DMS153 (cell line): ENCODE measurements around the gene PHOX2B.
"Not testable (repeated sequence)": the region's sequence is repeated elsewhere in the genome, so short reads cannot be mapped to it uniquely, and the experiment has no call there.

Experiments
- DNase-seq: peaks from one replicate; lab custom pipeline; 2025; lab: John Stamatoyannopoulos, UW

PHOX2B gene

DNA sequence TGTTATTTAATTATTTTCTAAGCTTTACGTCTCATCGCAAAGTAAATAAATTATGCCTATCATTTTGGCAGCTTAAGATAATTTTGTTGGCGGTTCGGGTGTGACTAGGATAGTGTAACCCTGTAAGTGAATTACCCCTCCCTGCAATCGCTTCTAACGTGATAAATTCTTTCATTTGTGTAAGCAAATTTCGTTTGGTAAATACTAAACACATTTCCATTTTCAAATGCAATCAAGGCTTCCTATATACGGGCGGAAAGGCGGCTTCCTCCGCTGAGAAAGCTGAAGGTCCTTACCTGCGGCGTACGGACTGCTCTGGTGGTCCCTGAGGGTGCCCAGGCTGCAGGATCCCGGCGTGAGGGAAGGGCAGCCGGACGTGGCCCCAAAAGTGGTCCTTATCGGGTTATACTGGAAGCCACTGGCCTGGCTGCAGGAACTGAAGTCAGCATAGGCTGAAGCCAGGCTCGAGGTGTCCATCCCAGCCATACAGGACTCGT is 403 bp downstream of the PHOX2B start:
- no peak for DNase-seq

DNA sequence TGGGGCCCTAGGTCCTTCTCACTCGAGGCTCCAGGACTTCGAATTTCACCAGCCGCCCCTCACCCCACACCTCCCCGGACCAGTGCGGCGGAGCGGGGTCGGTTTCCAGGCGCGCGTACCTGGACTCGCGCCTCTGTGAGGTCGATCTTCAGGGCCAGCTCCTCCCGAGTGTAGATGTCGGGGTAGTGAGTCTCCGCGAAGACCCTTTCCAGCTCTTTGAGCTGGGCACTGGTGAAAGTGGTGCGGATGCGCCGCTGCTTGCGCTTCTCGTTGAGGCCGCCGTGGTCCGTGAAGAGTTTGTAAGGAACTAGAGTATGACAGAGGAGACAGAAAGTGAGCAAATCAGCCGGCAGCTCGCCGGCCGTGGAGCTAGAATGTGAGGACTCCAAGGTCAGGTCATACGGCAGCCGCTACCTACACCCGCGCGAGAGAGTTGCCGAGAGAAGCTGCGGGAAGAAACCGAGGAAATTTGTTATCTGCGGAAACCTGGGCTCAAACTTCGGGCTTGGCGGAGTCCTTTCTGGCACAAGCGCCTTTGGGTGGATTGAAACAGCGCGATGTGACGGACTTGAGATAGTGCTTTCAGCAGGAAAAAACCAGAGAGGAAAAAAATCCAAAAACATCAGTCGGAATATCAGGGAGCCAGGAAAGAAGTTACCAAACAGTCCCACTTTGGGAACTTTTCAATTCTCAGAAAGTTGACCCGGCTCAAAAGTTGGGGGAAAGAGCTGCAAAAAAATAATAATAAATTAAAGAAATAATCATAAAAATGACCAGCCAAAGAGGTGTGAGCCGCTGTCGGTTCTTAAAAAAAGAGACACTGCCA is 1.1 kb downstream of the PHOX2B start:
- DNase-seq, result no peak

DNA sequence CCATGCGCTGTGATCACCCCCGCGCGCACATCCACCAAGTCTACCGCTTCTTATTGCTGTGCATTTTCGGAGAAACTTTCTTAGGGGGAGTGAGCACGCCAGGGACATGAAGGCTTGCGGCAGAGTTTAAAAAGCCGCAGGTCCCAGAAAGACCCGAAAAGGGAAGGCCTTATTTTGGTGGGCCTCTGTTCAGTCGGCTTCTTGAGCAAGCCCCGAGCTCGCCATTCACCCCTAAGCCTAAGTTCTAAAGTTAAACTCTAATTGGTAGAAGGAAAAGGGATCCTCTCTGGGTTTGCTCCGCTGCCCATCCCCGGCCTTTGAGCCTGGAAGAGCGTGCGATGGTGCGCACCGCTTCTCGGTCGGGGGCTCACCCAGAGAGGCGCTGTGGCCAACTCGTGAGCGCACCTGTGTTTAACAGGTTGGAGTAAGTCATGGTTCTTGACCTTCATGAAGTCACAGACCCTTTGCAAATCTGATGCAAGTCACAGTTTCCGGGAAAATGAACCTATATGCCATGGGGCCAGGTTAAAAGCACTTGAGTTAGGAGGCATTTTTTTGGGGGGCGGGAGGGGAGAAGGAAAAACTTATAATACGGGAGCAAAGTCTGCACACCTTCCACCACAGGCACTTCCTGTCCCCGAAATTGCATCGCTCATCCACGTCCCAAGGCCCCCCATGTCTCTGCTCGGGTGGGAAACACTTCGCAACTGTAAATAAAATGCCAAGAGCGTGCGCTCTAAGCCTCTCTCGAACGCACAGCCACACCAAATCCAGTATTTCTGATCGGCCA is 1.9 kb downstream of the PHOX2B start:
- DNase-seq, result no peak

DNA sequence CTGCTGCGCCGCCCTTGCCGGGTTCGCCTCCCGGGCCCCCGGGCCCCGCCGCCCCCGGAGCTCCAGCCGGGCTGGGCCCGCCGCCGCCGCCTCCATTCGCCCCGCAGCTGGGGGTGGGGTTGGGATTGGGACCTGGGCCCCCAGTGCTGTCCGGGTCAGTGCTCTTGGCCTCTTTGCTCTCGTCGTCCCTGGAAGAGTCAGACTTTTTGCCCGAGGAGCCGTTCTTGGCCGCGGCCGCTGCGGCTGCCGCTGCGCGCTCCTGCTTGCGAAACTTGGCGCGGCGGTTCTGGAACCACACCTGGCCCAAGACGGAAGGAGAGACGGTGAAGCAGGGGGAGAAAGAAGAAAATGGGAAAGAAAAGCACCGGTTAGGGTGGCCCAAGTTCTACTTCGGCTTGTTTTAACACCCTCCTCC is 2.5 kb downstream of the PHOX2B start:
- DNase-seq, result no peak

DNA sequence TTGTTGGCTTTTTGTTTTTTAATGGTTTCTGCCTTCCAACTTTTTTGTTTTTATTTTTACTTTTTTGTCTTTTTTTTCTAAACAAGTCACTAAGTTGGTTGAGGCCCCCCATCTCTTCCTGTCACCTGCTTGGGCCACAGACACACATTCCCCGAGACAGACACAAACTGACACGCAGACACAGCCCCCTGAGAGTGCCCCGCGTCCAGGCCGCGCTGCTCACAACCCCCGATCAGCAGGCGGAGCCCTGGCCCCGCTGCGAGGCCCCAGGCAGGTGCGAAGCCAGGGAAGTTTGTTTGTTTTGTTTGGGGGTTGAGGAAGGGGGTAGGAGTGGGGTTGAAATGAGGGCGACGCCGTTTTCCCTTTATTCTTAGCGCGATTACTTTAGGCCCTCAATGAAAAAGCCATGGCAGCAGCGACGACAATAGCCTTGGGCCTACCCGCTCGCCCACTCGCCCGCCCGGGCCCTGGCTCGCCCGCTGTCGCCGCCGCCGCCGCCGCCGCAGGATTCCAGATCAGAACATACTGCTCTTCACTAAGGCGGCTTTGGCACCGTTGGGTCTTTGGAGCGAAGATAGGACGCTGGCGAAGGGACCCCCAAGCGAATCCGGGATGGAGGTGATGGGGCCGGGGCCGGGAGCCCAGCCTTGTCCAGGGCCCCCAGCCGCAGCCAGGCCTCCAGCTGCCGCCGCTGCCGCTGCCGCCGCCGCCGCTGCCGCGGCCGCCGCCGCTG is 3.1 kb downstream of the PHOX2B start:
- DNase-seq, result no peak

DNA sequence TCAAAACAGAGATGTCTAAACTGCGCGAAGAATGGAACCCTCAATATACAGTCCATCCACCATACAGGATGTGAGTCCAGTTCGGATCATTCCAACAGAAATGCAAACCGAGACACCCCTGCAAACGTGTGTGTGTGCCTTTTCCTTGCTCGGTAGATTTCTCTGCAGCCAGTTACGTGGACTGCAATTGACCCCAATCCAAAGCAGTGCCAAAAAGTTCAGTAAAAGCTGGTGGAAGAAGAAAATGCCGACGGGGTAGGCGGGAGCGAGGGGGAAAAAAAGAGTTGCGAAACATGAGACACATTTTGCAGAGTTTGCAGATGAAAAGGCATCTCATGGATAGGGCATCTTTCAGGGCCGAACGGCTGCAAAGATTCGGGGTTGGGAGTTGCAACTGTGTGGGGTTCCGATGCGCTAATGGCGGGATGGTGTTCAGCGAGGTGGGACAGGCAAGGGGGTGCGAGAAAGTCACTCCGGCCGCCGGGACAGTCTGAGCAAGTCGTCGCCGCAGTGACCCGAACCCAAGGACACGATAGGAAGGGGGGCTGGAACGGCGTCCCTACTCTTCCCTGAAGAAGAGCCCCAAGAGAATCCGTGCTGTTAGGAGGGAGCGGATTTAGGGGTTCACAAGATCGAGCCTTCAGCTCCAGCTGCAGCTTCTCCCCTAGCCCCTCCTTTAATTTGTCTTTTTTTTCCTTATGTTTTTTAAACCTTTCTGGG is 3.8 kb downstream of the PHOX2B start:
- DNase-seq, result no peak

DNA sequence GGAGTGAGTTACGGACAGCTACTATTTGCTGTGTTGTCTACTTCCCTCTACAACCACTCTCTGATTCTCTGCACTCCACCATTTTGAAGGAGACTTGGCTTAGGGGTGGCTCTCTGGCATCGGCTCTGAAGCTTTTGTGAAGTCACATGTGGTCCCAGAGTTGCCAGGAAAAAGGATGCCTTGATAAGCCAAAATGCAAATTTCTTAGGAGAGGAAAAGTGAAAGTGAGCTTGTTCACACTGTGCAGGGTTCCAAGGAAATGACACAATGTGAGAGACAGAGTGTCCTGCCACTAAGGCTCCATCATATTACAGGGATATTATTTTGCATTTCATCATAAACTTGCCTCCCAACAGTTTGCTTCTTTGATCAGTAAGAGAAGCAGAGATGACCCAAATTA is 7.2 kb downstream of the PHOX2B start:
- DNase-seq, result no peak

DNA sequence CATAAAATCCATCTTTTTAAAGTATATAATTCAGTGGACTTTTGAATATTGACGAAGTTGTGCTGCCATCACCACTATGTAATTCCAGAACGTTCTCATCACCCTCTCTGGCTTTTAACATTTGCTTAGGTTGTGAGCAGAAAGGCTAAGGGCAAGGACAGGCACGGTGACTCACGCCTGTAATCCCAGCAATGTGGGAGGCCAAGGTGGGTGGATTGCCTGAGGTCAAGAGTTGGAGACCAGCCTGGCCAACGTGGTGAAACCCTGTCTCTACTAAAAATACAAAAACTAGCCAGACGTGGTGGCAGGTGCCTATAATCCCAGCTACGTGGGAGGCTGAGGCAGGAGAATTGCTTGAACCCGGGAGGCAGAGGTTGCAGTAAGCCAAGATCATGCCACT is 11.0 kb downstream of the PHOX2B start:
- not testable (repeated sequence) for DNase-seq

DNA sequence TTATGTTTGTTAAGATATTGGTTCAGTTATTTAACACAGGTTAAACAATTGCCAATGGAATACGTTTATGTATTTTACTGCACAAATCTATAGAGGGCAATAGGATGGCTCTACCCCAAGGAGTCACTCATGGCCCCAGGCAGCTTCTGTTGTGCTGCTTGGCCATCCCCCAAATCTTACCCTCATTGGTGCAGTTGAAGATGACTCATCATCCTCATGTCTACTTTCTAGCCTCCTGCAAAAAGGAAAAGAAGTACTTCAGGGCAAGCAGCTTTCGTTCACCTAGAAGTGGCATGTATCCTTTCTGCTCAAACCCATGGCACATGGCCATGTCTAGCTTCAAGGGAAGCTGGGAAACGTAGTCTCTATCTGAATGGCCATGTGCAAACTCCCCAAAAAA is 14.2 kb downstream of the PHOX2B start:
- DNase-seq, result no peak

DNA sequence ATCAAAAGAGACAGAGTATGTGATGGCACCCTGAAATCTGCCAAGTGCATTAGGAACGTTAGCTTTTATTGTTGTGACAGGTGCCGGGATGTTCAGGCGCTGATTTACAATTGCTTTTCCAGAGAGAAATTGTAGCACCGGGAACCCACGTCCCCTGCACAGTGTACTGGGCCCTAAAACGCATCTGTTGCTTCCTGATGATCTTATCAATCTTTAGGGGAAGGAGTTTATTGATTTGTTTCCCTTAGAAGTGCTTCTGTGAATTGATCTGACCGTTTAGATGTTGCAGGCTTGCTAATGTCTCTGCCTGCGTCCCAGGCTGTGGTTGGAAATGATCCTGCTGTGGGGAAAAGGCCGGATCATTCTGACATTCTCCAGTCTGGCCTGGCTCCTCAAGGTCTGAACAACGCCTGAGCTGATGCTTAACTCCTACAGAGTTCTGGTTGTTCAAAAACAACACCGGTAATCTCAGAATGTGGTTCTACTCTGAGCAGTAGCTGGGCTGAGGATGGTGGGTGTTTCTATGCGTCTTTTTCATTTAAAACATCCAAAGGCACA is 16.9 kb downstream of the PHOX2B start:
- no peak for DNase-seq

DNA sequence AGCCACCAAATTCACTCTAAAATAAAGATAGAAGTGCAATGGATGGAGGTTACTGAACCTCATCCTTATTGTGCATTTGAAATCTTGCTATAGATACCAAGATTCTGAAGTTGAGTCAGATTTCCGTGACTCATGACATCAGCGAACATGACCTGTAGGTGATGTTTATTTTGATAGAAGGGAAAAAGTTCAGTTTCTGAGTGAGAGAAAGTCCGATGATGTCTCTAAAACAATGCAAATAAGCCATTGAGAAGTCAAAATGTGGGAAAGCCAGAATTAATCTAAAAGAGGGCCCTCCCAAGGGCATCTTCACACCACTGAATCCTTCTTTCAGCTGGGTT is 20.0 kb downstream of the PHOX2B start:
- DNase-seq, result no peak

DNA sequence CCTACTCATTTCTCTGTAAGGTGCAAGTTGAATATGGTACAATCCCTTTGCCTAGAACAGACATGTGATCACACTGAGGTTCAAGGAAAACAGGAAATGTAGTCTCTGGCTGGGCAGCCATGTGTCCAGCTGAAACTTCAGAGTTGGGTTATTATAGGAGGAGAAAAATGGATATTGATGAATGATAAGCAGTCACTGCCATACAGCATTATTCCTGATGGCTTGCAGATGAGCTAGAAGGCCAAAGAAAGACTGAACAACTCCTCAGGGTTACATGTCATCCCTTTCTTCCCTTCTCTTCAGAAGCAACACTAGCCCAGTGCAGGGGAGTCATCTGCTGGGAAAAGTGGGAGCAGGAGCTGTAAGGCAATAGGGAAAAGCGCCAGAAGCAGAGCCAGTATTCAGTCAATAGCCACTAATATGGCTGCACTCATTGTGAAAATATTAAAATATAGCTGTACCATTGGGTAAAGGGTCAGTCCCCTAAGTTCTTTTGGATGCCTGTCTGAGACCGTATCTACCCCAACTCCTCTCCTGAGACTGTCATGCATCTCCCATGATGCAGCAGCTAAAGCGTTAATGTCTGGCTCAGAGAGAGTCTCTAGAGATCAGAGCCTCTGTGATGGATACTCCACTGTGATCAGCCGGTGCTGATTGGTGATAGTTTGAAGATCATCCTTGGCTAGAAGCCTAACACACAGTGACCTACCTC is 20.5 kb downstream of the PHOX2B start:
- DNase-seq, result no peak

DNA sequence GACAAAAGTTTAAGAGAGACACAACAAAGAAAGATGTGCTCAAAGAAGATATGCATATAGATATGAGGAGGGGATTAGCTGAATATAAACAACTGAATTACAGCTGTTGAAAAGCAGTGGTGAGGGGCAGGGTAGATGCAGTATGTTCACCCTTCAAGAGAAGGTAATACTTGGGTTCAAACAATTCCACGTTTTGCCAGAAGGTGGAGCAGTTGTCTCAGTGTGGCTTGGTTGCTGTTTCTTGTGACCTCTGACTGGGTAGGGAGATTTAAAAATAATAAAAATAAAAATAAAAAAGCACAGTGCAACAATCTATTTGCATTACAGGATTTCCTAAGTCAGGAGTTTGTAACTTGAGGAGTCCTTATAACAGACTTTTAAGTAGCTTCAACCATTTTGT is 23.3 kb downstream of the PHOX2B start:
- no peak for DNase-seq

DNA sequence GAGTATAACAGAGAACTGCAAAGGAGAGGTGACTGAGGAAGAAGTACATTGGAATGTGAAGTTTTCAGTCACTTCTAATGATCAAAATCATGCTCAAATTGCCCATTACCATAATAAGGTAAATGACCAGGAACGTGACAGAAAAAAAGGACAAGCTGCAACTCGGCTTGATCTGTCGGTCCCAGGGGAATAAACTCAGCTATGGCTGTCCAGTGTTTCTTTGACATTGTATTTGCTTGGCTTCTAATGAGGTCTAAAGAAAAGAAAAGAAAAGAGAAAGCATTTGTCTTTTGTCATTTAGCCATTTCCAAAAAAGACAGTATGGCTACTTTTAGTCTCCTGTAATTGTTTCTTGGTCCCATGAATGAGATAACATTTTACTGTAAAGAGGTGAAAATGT is 25.2 kb downstream of the PHOX2B start:
- DNase-seq, result no peak

DNA sequence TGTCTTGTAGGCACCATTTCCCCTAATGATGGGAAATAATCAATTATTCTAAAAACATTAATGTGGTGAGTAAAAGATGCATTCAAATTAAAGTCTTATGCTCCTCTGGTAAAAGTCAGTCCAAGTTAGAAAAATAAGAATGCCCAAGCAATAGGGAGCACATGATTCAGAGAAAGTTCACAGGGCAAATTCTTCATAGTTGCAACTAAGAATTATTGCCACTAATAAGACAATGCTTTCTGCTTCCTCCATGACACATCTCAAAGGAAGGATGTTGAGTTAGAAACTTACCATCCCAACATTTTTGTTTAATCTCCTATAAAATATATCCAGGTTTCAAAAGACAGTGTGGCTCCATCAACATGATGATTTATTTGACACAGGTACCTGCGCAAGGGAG is 26.3 kb downstream of the PHOX2B start:
- DNase-seq, result no peak

DNA sequence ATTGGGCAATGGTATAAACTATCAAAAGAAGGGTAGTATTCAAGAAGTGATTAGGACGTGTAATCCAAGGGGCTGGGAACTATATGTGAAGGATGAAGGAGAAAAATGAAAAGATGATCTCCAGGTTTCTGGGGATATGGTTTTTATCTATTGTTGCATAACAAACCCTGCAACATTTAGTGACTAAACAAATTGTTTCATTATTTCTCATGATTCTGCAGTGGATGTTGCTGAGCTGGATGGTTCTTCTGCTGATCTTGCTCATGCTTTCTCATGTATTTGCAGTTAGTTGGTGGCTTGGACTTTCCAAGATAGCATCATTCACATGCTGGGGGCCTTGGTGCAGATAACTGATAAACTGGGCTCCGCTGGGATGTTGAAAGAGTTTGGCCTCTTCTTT is 29.1 kb downstream of the PHOX2B start:
- no peak for DNase-seq

DNA sequence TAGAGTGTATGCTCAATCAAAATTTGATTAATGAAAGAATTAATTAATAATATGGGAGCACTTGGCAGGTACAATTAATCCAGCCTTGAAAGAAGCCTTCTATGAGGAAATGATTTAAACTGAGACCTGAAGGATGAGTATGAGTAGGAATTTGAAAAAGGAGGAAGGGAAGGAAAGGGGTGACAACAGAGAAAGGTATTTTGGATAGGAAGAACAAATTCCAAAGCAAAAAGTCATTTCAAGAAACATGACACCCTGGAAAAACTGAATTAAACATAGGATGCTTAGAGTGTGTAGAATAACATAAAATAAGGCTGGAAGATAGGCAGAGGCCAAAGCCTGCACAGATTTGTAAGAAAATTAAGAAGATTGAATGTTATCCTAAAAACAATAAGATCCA is 29.6 kb downstream of the PHOX2B start:
- no peak for DNase-seq

DNA sequence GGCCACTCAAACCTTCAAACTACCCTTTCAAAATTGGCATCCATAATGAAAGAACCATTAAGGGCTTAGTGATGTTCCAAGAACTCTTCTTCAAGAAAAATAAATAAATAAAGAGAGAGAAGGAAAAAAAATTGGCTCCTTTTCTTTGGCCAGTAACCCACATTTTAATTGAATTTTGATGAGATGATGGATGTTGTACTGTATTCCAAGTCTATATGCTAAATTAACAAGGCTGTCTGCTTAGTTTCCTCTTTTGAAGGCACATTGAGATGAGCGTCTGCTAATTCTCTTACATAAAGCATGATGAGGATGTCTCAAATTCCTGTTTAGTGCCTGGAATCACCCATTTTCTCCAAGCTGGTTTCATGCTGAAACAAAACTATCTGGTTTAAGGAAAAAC is 33.4 kb downstream of the PHOX2B start:
- DNase-seq, result no peak

DNA sequence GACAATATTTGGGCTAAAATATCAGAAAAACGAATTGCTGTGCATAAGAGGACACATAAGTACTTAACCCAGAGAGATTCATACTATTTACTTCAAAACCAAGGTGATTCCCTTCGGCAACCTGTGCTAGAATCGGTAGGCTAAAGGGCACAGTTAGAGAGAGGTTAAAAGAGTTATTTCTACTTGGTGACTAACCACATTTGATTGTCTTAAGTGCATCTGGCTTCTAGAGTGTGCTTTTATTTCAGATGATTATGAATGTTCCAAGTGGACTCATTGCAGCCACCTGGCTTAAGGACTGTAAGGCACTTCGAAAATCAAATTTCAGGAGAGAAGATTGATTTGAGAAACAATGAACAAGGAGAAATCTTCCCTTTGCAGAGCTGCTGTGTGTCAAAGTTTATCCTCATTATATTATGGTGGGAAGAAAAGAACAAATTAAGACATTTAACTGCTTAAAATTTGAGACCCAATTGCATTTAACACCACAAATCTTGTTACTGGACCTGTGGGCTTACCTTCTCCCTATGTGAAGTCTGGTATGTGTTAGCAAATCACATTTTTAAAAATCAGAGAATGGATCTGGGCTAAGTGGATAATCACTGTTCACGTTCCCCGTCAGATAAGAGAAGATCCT is 34.0 kb downstream of the PHOX2B start:
- DNase-seq, result no peak

DNA sequence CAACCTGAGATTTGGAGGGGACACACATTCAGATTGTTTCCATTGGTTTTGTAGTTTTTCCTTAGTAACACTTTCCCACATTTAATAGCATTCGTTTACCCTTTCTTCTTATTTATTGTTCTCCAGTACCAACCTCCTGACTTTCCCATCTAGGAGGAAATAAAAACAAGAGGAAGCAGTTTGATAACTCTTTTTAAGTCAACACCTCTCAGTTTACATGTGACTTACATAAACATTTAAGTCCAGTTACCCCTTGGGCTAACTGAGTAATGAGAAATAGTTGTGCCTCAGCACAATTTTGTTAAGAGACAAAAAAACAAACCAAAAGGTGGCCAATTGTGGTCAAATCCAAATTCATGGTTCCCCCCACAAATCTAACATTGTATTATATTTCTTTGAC is 34.8 kb downstream of the PHOX2B start:
- no peak for DNase-seq

DNA sequence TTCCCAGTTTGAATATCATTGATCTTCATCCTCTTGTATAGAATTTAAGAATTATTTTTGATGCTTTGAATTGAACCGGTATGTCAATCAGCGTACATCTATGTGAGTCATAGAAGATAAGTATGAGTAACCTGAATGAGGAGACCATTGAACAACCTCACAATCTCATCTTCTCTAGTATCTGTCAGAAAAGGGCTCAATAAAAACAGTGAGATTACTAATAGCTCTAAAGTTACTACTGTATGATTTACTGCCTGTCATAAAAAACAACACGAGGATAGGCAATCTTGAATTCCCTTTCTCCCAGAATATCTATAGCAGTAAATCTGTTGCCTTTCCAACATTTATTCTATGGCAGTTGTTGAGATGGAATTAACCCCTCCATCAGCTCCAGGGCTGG is 36.1 kb downstream of the PHOX2B start:
- no peak for DNase-seq
